ENCODE results near the gene SYCE3.
A peak's percentile ranks its signal among the peaks of the same experiment; 100 is the strongest.

Gene SYCE3

DNA sequence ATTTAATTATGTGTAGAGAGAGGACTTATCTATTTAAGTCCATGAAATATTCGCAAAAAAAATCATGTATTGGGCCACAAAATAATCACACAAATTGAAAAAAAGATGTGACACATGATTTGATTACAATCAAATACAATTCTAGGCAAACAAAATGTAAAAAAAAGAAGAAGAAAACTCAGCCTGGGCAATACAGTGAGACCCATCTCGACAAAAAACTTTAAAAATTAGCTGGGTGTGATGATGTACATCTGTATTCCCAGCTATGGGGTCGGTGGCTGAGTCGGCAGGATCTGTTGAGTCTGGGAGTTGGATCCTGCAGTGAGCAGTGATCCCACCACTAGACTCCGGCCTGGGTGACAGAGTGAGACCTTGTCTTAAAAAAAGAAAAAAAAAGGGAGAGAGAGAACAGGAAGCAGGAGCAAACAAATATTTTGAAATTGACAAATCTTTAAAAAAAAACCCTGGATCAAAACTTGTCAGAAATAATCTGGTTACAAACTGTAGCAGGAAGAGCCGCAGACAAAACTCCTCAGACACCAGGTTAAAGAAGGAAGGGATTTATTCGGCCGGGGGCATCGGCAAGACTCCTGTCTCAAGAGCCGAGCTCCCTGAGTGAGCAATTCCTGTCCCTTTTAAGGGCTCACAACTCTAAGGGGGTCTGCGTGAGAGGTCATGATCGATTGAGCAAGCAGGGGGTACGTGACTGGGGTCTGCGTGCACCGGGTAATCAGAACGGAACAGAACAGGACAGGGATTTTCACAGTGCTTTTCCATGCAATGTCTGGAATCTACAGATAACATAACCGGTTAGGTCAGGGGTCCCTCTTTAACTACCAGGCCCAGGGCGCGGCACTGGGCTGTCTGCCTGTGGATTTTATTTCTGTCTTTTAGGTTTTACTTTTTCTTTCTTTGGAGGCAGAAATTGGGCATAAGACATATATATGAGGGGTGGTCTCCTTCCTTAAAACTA lies 29.6 kb downstream of the SYCE3 start:
- Histone ChIP-seq H3K9me3 (ENCODE audit: control insufficient read depth in 5 of 5, low read length in 5 of 5) (no peaks in the 10 kb centered on the region), H3K4me3 (ENCODE audit: low read depth in 1 of 5, low read length in 5 of 5) (peak overlapping the region in 2 of 5 donors; percentile 73 to 85), H3K36me3 (ENCODE audit: control insufficient read depth in 5 of 5, insufficient read depth in 5 of 5, low read length in 5 of 5) (no peaks in the 10 kb centered on the region), H3K27ac (ENCODE audit: low read depth, low read length) (peak overlapping the region; percentile 95), H3K4me1 (ENCODE audit: control insufficient read depth in 5 of 5, insufficient read depth in 5 of 5, low read length in 5 of 5) (peaks cover 3 to 59% (median 32%) of the 10 kb centered on the region in 5 donors), H3K27me3 (ENCODE audit: control insufficient read depth in 5 of 5, insufficient read depth in 4 of 5, low read length in 5 of 5) (no peaks in the 10 kb centered on the region), H3K9ac (ENCODE audit: low read length in 5 of 5) (peak overlapping the region in 2 of 5 donors; percentile 39 to 48)

- no peaks in the 10 kb centered on the region for H3K36me3 ChIP-seq (ENCODE audit: control insufficient read depth in 5 of 5, insufficient read depth in 5 of 5, low read length in 5 of 5)
- H3K27ac ChIP-seq (ENCODE audit: low read depth, low read length): peak overlapping the region; percentile 95
- peak overlapping the region in 4 of 5 donors; percentile 71 to 85 (median 74) for H3K4me3 ChIP-seq (ENCODE audit: low read depth in 1 of 5, low read length in 5 of 5)
- H3K4me1 ChIP-seq (ENCODE audit: control insufficient read depth in 5 of 5, insufficient read depth in 5 of 5, low read length in 5 of 5): peaks cover 4 to 64% (median 37%) of the 10 kb centered on the region in 5 donors
- no peaks in the 10 kb centered on the region for H3K9me3 ChIP-seq (ENCODE audit: control insufficient read depth in 5 of 5, low read length in 5 of 5)
- peak overlapping the region in 4 of 5 donors; percentile 81 to 96 (median 92) for H3K9ac ChIP-seq (ENCODE audit: low read length in 5 of 5)
- no peaks in the 10 kb centered on the region for H3K27me3 ChIP-seq (ENCODE audit: control insufficient read depth in 5 of 5, insufficient read depth in 4 of 5, low read length in 5 of 5)
Measured at GRCh38 chr22:50531962-50532674, 30.6 kb downstream of the SYCE3 start.

DNA sequence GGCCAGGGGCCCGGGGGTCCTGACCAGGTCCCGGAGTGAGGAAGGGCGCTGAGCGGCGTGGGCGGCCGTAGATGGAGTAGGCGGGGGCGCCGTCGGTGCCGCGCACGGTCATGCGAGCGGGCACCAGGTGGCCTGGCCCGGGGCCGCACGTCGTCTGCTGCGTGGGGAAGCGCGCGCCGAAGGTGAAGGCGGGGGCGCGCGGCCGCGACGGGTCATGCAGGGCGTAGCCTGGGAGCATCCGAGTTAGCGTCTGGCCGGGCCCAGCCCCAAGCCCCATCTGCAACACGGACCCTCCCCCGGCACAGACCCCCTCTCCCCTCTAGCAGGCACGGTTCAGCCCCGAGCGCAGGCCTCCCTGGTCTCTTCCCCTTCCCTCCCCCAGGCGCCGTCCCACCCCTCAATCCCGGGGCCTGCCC lies 31.2 kb downstream of the SYCE3 start:
- H3K27ac ChIP-seq (ENCODE audit: low read depth, low read length): peak overlapping the region; percentile 95
- peaks cover 7 to 69% (median 43%) of the 10 kb centered on the region in 5 donors for H3K4me1 ChIP-seq (ENCODE audit: control insufficient read depth in 5 of 5, insufficient read depth in 5 of 5, low read length in 5 of 5)

DNA sequence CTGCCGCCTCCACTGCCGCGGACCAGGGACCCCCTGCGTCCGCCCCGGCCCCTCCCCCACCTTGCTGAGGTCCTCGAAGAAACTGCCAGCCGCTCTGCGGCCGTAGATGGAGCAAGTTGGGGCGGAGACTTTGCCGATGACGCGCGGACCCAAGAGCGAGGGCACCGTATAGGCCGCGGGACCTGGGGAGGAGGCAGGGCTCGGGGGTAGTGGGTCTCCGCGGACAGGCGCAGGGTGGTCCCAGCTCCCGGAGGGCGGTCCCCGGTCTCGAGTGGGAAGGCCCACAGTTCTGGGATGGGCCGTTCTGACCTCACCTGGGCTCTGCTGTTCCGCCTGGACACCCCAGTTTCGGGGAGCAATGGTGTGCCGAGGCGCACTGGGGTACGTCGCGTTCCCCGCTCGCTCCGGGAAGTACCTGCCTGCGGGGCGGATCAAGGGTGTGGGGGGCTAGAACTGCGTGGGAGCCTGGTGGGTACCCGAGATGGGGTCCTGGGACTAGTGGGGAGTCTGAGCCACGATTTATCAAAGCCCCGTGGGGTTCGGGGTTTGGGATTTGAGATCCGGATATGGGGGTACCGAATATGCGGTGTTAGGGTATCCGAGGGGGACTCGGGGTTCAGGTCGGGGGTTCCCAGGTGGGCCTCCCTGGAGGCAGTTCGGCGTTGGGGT lies 31.7 kb downstream of the SYCE3 start:
- peak overlapping the region; percentile 35 to 85 (median 73) for H3K4me3 ChIP-seq (ENCODE audit: low read depth in 1 of 5, low read length in 5 of 5)
- H3K27ac ChIP-seq (ENCODE audit: low read depth, low read length): peak overlapping the region; percentile 95
- peak overlapping the region; percentile 44 to 96 (median 92) for H3K9ac ChIP-seq (ENCODE audit: low read length in 5 of 5)
- H3K4me1 ChIP-seq (ENCODE audit: control insufficient read depth in 5 of 5, insufficient read depth in 5 of 5, low read length in 5 of 5): peaks cover 7 to 75% (median 44%) of the 10 kb centered on the region in 5 donors
- no peaks in the 10 kb centered on the region for H3K36me3 ChIP-seq (ENCODE audit: control insufficient read depth in 5 of 5, insufficient read depth in 5 of 5, low read length in 5 of 5)
- H3K9me3 ChIP-seq (ENCODE audit: control insufficient read depth in 5 of 5, low read length in 5 of 5): no peaks in the 10 kb centered on the region
- H3K27me3 ChIP-seq (ENCODE audit: control insufficient read depth in 5 of 5, insufficient read depth in 4 of 5, low read length in 5 of 5): no peaks in the 10 kb centered on the region

More for the DNA sequence above, 31.2 kb downstream of the SYCE3 start:
- Histone ChIP-seq H3K27me3 (ENCODE audit: control insufficient read depth in 5 of 5, insufficient read depth in 4 of 5, low read length in 5 of 5) (no peaks in the 10 kb centered on the region), H3K36me3 (ENCODE audit: control insufficient read depth in 5 of 5, insufficient read depth in 5 of 5, low read length in 5 of 5) (no peaks in the 10 kb centered on the region), H3K4me3 (ENCODE audit: low read depth in 1 of 5, low read length in 5 of 5) (peak overlapping the region in 4 of 5 donors; percentile 71 to 85 (median 74)), H3K9me3 (ENCODE audit: control insufficient read depth in 5 of 5, low read length in 5 of 5) (no peaks in the 10 kb centered on the region), H3K9ac (ENCODE audit: low read length in 5 of 5) (peak overlapping the region in 4 of 5 donors; percentile 81 to 96 (median 92))

DNA sequence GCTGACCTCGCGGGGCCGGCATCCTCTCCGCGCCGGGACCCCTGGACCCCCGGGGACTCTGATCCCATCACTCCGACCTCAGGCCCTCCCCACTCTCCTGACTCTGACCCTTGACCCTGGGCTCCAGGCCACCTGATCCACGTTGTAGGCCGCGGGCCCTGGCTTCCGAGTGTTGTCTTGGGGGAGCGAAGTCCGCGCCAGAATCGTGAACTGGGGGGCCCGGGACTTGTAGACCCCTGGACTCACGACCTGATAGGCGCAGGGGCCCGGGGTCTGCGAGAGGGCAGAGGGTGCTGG lies 32.2 kb downstream of the SYCE3 start:
- no peaks in the 10 kb centered on the region for H3K36me3 ChIP-seq (ENCODE audit: control insufficient read depth in 5 of 5, insufficient read depth in 5 of 5, low read length in 5 of 5)
- peaks cover 7 to 76% (median 44%) of the 10 kb centered on the region in 5 donors for H3K4me1 ChIP-seq (ENCODE audit: control insufficient read depth in 5 of 5, insufficient read depth in 5 of 5, low read length in 5 of 5)
- no peaks in the 10 kb centered on the region for H3K9me3 ChIP-seq (ENCODE audit: control insufficient read depth in 5 of 5, low read length in 5 of 5)
- H3K27ac ChIP-seq (ENCODE audit: low read depth, low read length): peak overlapping the region; percentile 95
- peak overlapping the region in 4 of 5 donors; percentile 71 to 85 (median 74) for H3K4me3 ChIP-seq (ENCODE audit: low read depth in 1 of 5, low read length in 5 of 5)
- H3K27me3 ChIP-seq (ENCODE audit: control insufficient read depth in 5 of 5, insufficient read depth in 4 of 5, low read length in 5 of 5): no peaks in the 10 kb centered on the region
- H3K9ac ChIP-seq (ENCODE audit: low read length in 5 of 5): peak overlapping the region in 4 of 5 donors; percentile 81 to 96 (median 92)

DNA sequence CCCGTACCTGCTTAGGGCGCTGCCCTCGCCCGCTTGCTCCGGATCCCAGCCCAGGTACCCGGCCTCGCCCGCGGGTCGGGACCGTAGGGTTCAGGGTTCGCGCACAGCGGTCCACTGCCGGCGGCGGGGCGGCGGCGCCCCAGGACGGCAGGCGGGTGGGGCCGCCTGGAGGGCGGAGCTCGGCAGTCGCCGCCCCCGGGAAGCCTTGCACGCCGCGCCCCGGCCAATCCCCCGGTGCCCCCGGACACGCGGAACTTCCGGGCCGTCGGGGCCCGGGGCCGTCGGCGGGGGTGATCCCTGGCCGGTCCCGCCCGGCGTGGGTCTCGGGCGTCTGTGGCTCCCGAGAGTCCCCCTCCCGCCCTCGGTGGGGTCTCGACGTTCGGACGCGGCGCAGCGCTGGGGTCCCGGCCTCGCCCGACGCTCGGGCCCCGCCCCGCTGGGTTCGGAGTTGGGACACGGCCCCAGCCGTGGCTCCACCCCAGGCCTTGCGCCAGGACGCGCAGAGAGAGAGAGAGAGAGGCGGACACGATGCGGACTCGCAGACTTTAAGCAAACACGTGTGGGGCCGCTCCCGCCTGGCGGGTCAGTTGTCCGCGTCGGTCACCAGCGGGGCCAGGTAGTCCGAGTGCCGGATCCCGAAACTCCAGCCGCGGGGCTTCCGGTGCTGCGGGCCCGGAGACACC lies 32.7 kb downstream of the SYCE3 start, which contains the start of gene TYMP:
Gene TYMP, minus strand, starts transcription at position 116 of the 683 bp plus-strand sequence. CDS start 303 bp downstream, outside the sequence.
- Histone ChIP-seq H3K9me3 (ENCODE audit: control insufficient read depth in 5 of 5, low read length in 5 of 5) (no peaks in the 10 kb centered on the region), H3K36me3 (ENCODE audit: control insufficient read depth in 5 of 5, insufficient read depth in 5 of 5, low read length in 5 of 5) (no peaks in the 10 kb centered on the region), H3K27me3 (ENCODE audit: control insufficient read depth in 5 of 5, insufficient read depth in 4 of 5, low read length in 5 of 5) (no peaks in the 10 kb centered on the region), H3K9ac (ENCODE audit: low read length in 5 of 5) (peak within 1 kb of the TSS; percentile 38 to 96 (median 92)), H3K4me3 (ENCODE audit: low read depth in 1 of 5, low read length in 5 of 5) (peak within 1 kb of the TSS in 4 of 5 donors; percentile 71 to 85 (median 74)), H3K4me1 (ENCODE audit: control insufficient read depth in 5 of 5, insufficient read depth in 5 of 5, low read length in 5 of 5) (peaks cover 7 to 80% (median 46%) of the 10 kb centered on the region in 5 donors), H3K27ac (ENCODE audit: low read depth, low read length) (peak within 1 kb of the TSS; percentile 95)

DNA sequence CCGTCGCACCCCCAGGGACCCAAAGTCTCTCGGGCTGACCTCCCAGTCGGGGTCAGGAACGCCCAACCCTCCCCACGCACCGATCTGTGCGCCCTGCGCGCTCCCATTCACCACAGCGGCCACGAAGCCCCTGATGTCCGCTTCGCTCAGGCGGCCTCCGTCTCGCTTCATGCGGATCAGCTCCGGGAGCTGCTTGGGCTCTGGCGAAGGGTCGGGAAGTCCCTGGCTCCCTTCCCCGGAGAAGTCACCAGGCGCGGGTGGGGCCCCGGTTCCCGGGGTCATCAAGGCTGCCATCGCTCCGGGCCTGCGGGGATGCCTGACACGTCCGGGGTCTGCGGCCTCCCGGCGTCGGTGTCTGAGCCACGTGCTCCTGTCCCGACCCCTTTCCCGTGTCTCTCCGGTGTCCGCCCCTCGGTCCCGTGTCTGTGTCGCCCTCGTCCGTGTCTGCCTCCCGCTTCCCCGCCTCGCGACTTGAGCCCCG lies 33.3 kb downstream of the SYCE3 start:
- Histone ChIP-seq H3K9me3 (ENCODE audit: control insufficient read depth in 5 of 5, low read length in 5 of 5) (no peaks in the 10 kb centered on the region), H3K4me3 (ENCODE audit: low read depth in 1 of 5, low read length in 5 of 5) (peak overlapping the region in 4 of 5 donors; percentile 71 to 85 (median 74)), H3K27ac (ENCODE audit: low read depth, low read length) (peak overlapping the region; percentile 95), H3K4me1 (ENCODE audit: control insufficient read depth in 5 of 5, insufficient read depth in 5 of 5, low read length in 5 of 5) (peaks cover 10 to 86% (median 52%) of the 10 kb centered on the region in 5 donors), H3K27me3 (ENCODE audit: control insufficient read depth in 5 of 5, insufficient read depth in 4 of 5, low read length in 5 of 5) (no peaks in the 10 kb centered on the region), H3K36me3 (ENCODE audit: control insufficient read depth in 5 of 5, insufficient read depth in 5 of 5, low read length in 5 of 5) (no peaks in the 10 kb centered on the region), H3K9ac (ENCODE audit: low read length in 5 of 5) (peak overlapping the region; percentile 38 to 93 (median 87))

GRCh38 chr22:50528682-50529415 lies 33.9 kb downstream of the SYCE3 start:
- peaks cover 10 to 86% (median 57%) of the 10 kb centered on the region in 5 donors for H3K4me1 ChIP-seq (ENCODE audit: control insufficient read depth in 5 of 5, insufficient read depth in 5 of 5, low read length in 5 of 5)
- H3K27ac ChIP-seq (ENCODE audit: low read depth, low read length): peak overlapping the region; percentile 95
- H3K9me3 ChIP-seq (ENCODE audit: control insufficient read depth in 5 of 5, low read length in 5 of 5): no peaks in the 10 kb centered on the region
- peak overlapping the region; percentile 38 to 93 (median 87) for H3K9ac ChIP-seq (ENCODE audit: low read length in 5 of 5)
- peaks cover 0 to 4% (median 1%) of the 10 kb centered on the region in 5 donors for H3K36me3 ChIP-seq (ENCODE audit: control insufficient read depth in 5 of 5, insufficient read depth in 5 of 5, low read length in 5 of 5)
- peak overlapping the region in 4 of 5 donors; percentile 71 to 85 (median 74) for H3K4me3 ChIP-seq (ENCODE audit: low read depth in 1 of 5, low read length in 5 of 5)
- no peaks in the 10 kb centered on the region for H3K27me3 ChIP-seq (ENCODE audit: control insufficient read depth in 5 of 5, insufficient read depth in 4 of 5, low read length in 5 of 5)
